ENCODE results near the gene RANBP17.

RANBP17 gene

DNA sequence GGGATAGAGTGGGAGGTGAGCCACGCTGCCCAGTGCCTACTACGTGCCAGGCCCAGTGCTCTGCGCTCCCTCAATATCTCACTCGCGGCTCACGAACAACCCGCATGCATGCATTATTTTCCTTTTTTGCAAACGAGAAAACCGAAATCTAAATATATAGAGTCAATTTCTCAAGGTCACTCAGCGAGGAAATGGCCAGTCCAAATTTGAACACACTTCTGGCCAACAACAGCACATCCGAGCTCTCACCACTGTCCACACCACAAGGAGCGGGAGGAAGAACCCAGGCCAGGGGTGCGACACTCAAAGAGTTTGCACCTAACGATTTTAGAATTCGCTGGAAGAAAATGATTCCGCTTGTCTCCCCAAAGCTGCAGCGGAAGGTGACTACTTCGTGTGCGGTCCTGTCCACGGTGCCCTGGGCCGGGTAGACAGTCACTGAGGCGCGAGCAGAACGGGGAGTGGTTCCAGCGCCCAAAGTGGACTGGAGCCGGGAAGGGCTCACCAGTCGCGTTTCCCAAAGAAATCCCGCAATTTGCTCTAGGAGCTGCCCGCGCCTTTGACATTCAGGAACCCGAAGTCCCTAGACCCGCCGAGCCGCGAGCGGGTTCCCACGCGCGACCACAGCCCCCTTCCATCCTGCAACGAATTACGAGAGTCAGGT, 446.1 kb downstream of the RANBP17 start:
- no peak for DNase-seq

DNA sequence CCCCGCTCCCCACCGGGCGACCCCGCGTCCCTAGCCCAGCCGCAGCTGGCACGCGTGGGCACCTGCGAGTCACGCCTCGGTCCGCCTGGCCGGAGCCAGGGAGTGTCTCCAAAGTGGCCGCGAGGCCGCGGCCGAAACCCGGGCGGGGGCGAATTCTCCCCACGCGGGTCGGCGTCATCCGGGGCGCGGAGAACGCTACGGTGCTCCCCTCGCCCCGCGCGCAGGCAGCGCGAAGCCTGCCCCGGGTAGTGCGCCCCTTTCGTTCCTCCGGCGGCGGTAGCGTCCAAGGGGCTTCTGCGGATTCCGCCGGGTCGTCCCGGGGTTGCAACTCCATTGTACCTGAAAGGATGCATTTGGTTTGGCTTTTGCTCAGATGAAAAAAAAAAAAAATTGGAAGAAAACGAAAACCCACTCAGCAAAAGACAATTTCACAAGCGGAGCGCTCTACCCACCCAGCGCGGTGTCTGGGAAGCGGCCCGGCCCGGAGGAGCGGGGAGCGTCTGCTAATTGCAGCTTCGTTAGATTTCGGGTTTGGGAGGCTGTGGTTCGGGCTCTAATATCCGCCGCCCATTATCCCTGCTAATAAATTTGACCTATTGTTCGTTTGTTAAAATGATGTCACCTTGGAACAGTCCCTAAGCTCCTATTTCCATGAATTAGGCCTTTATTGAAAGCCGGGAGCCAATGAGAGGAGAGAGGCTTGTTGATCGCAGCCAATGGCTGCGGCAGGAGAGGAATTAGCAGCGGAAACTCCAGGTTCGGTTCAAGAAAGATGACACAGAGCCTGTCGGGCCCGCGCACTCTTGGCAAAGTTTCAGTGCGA, 446.8 kb downstream of the RANBP17 start, which contains the start of gene TLX3:
TLX3 (plus strand) TSS at position 796 of the 823 bp plus-strand sequence. CDS start 118 bp downstream, outside the sequence.
- DNase-seq, result no peak

DNA sequence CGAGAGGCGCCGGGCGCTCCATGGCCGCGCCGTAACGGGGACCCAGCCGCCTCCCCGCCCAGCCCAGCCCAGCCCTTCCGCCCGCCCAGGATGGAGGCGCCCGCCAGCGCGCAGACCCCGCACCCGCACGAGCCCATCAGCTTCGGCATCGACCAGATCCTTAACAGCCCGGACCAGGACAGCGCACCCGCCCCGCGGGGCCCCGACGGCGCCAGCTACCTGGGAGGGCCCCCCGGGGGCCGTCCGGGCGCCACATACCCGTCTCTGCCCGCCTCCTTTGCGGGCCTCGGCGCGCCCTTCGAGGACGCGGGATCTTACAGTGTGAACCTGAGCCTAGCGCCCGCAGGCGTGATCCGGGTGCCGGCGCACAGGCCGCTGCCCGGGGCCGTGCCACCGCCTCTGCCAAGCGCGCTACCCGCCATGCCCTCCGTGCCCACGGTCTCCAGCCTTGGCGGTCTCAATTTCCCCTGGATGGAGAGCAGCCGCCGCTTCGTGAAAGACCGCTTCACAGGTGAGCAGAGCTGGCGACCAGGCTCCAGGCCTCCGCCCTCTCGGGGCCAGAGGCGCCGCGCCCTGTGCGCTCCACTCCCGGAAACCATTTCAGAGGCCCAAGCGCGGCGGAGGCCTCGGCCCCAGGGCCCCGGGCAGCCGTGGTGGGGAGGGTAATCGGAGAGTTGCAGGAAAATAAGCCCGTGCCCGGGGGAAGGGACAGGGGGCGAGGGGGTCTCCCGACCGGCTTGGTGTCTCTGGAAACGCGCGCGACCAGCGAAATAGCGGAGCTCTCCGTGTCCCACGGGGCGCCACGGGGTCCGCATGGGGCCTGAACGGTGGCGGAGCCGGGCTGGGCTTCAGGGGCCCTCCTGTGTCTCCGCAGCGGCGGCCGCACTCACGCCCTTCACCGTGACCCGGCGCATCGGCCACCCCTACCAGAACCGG, 447.7 kb downstream of the RANBP17 start:
- no peak for DNase-seq

DNA sequence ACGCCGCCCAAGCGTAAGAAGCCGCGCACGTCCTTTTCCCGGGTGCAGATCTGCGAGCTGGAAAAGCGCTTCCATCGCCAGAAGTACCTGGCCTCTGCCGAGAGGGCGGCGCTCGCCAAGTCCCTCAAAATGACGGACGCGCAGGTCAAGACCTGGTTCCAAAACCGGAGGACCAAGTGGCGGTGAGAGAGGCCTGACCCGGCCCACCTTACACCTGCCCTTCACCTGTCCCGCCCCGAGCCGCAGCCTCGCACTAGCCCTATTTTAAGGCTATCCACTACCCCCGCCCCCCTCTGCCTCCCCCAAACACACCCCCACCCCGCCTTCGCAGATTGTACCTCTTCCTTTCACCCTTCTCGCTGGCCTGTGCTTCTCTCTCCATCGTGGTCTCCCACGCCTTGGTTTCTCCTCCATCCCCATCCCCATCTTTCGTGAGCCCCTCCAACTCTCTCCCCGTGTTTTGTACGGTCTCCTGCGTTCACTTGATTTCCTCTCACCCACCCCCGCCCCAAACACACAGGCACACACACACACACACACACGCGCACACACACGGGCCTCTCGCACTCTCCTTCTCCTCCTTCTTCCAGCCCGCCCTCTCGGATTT, 448.5 kb downstream of the RANBP17 start:
- no peak for DNase-seq

DNA sequence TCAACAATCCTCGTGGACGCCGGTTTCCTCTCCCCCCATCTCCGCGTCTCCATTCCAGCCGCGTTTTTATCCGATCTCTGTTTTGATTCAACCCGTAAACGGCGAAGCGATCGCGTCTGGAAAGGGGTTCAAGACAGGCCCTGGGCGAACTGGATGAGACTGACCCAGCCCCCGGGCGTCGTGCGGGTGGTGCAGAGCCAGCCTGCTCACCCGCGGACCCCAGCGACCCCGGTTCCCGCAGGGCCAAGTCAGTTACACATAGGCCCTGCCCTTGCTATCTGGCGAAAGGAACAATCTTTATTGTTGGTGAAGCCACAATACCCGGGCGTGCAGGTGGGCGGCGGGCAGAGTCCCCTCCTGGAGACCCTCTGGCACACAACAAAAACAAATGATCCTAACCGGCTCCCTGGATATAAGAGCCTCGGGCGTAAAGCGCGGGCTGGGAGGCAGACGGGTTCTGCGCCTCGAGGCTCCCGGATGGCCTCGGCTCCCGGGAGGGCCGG, 449.1 kb downstream of the RANBP17 start:
- DNase-seq, result no peak

DNA sequence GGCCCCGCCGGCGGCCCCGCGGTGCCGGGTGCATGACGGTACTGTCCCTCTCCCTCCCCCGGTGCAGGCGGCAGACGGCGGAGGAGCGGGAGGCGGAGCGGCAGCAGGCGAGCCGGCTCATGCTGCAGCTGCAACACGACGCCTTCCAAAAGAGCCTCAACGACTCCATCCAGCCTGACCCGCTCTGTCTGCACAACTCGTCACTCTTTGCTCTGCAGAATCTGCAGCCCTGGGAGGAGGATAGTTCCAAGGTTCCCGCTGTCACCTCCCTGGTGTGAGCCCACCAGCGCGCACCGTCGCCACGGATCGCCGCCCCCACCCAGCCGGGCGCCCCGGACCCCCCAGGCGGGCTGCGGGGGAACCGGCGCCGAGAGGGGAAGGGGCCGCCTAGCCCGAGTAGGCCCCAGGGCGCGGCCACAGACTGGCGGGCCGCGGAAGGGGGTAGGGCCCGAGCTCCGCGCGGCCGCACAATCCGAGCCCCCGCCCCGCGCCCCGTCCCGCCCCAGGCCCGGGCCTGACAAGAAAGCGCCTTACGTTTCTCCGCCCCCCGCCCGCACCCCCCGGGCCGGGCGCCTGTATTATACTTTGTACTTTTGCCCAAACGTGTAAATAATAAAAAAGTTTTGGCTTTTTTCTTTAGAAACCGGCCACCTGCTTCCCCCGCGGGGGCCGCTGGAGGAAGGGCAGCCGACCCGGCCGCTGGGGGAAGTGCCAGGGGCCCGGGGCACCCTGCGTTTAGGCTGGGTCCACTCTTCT, 449.7 kb downstream of the RANBP17 start:
- DNase-seq, result no peak

DNA sequence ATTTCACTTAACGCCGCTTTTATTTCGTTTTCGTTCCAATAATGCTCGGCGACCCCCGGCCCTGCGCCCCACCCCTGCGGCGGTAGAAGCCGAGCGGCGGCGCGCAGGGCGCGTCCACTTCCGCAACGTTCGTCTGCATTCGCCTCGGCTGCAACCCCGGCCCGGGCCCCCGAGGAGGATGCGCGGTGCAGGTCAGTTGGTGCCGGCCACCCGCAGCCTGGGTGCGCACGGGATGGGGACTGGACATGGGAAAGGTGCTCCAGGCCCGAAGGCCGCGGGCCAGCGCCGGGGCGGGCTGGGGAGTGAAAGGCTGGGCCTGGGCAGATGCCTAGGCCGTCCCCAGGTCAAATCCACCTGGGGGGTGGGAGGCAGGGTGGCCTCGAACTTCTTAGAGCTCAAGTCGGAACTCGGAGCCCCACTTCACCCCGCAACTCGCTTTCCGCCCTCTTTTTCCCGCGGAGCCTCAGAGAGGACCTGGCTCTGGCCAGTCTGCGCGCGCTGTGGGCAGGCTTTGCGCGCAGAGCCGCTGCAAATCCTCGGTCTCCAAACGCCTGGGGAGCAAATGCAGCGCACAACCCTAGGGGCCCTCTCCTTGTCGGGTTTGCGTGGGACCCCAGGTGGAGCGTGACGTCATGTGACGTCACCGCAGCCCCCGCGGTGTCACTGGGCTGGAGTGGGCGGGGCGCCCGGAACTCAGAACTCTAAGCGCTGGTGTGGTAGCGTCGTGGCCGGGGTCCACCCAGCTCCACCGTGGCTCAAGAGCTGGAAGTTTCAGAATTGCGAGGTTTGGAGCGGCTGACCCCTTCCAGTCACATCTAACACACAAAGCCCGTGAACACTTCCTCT, 450.5 kb downstream of the RANBP17 start:
- DNase-seq, result no peak

DNA sequence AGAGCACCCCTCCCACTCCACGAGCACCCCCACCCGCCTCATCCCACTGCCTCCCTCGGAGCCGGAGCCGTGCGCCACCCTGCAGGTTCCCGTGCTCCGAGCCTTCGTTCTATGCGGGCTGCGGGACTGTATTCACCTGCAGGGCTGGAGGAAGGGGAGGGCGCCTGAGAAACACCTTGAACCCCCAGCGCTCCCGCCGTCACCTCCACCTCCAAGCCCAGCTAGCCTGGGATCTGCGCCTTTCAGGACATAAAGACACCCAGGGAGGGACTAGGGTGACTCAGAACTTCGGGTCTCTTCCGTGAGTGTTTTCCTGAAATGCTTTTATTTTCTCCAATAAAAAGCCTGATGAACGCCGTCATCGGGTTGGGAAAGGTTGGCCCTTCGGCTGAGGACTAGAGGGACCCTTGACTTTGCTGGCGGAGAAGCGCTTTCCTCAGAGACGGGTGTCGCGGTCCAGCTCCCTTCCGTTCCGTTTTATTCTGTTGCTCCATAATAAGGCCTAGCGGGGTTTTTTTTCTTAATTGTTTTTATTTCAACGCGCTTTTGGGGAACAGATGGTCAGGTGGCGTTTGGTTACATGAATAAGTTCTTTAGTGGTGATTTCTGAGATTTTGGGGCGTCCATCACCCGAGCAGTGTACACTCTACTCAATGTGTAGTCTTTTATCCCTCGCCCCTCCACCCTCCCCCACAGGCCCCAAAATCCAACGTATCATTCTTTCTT, 451.8 kb downstream of the RANBP17 start:
- DNase-seq, result no peak

DNA sequence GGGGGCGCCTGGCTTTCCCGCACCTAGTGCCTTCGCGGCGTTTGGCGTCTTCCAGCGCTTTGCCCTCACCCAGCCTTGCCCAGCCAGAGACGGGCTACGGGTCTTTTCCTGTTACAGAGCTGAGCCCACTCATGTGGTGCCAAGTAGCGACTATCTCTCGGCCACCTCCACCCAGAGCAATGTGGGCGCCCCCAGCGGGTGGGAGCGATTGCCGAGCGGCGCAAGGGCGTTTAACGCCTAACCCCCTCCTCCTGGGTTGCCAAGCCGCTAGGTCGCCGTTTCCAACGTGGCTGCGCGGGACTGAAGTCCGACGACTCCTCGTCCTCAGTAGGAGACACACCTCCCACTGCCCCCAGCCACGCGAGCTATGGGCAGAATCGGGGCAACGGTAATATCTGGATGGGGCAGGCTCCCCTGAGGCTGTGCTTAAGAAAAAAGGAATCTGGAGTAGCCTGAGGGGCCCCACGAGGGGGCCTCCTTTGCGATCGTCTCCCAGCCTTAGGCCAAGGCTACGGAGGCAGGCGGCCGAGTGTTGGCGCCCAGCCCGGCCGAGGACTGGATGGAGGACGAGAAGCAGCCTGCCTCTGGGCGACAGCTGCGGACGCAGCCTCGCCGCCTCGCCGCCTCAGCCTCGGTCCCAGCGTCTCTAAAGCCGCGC, 453.0 kb downstream of the RANBP17 start:
- DNase-seq, result no peak

DNA sequence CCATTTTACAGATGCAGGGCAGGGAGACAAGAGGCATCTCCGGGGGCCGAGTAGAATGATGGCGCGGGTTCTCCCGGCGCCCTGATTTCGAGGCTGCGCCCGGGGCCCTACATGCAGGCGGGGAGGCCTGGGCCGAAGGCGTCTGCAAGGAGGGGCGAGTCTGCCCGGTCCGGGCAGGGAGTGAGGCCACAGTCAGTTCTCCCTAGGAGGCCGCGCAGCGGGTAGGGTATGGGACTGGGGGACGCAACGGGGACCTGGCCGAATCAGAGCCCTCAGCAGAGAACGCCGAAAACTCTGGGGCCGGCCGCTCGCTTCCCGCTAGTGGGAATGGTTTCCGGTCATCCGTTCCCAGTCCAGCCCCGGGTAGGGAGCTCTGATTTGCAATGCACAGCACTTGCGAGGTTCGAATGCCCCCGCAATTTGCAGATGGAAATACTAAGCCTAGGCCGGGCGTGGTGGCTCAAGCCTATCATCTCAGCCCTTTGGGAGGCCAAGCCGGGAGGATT, 453.6 kb downstream of the RANBP17 start:
- no peak for DNase-seq

DNA sequence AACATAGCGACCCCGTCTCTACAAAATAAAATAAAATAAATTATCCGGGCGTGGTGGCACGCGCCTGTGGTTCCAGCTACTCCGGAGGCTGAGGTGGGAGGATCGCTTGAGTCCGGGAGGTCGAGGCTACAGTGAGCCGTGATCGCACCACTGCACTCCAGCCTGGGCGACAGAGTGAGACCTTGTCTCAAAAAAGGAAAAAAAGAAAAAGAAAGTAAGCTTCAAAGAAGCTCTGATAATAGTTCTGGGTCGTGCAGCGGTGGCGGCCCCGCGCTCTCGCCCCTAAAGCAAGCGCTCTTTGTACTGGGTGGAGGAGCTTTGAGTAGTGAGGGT, 454.1 kb downstream of the RANBP17 start:
- DNase-seq, result no peak

DNA sequence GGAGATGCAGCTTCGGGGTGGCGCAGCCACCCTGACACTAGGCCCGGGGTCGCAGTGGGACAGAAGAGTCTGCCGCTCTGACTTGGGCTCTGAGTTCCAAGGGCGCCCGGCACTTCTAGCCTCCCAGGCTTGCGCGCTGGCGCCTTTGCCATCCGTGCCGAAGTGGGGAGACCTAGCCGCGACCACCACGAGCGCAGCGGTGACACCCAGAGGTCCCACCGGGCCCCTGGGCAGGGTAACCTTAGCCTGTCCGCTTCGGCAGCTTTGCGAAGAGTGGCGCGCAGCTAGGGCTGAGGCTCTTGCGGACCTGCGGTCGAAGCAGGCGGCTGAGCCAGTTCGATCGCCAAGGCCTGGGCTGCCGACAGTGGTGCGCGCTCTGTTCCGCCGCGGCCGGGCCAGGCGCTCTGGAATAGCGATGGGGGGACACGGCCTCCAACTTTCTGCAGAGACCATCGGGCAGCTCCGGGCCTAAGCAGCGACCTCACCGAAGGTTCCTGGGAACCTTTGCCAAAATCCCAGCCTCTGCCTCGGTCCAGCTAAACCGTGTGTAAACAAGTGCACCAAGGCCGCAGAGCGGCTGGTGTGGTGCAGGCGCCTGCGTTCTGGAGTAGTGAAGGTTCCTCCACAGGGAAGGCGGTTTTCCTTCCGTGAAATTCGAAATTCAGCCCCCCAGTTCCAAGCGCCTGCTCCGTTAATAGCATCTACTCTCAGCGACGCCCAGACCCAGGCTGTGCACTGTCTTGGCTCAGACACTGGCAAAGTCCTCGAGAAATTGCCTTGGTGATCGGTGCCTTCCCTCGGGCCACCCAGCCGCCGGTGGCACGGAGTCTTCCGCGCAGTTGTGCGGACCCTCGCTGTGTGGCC, 454.7 kb downstream of the RANBP17 start:
- DNase-seq, result no peak

DNA sequence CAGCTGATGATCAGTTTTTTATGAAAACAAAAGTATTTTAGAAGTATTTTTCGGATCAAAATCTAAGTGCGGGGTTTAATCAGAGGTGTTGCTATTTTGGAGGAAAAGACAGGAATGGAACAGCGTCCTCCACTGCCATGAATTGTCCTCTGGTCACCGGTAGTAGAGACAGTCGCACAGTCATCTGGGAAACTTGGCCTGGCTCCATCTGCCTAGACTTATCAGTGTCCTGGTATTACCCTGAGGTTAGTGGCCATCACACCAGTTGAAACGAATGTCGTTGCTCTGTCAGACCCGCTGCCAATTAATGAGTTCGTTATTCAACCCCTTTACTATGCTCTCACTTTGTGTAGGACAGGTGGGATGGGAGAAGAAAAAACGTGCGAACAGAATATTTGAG, 455.4 kb downstream of the RANBP17 start:
- no peak for DNase-seq

DNA sequence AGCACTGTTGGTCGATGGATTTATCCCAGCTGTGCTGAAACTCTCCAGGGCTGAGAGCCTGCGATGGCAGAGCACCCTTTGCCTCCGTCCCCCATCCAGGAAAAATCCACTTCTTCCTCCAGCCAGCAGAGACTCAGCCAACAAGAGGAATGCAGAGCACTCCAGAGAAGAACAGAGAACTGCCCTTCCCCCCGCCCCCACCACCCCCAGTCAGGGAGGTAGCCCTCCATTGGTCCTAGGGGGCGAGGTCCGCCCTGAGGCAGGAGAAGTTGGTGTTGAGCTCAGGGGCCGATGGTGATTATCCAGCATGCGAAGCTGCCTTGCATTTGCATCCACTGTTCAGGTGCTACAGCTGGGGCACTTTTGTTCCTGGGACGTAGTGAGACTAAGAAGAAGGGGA, 456.2 kb downstream of the RANBP17 start:
- no peak for DNase-seq

DNA sequence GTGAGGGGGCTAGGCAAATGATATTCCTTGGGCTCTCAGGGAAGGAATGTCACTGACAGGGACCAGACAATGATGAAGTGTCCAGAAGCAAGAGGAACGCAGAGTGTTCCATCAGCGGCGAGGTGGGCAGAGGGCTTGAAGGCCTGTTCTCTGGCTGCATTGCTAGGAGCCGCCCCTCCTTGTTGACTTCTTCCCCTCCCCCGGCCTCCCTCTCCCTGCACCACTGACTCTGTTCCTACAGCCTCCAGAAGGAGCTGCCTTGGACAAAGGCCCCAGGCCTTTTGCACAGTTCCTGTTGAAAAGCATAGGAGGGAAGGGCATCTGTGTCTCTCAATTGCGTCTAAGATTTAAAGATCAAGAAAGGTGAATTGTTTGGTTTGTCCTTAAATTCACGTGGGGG, 459.6 kb downstream of the RANBP17 start:
- no peak for DNase-seq

DNA sequence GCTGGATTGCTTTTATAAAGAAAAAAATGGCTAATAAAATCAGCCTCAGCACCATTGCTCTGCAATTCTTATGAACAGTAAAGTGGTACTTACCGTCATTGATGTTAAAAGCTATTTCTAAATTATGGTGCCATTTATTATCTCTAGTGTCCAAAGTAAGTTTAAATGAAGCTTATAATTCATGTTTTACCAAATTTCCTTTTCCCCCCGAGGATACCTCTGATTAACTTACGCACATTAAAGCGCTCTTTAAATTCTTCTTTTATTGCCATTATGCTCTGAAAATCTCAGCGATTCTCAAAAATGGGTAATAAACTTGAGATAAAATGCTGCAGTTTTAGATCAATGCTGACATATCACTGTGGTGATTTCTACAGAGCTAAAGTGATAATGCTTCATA, 460.7 kb downstream of the RANBP17 start:
- DNase-seq, result no peak

DNA sequence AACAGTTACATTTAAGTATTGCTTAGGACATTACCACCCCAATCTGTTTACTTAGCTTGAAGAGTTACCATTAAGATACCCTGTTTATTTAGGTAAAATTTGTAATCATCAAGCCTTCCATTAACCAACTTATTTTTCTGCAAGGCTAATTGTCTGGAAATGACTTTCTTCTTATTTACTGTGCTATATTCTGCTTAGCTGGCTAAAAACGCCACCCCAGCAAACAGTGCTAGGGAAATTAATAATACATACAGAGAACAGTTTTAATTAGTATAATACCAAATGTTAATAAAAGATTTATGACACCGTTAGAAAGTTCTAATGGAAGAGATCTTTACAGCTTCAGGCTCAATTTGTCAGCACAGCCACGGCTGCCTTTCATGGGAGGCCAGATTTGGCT, 461.2 kb downstream of the RANBP17 start:
- no peak for DNase-seq

DNA sequence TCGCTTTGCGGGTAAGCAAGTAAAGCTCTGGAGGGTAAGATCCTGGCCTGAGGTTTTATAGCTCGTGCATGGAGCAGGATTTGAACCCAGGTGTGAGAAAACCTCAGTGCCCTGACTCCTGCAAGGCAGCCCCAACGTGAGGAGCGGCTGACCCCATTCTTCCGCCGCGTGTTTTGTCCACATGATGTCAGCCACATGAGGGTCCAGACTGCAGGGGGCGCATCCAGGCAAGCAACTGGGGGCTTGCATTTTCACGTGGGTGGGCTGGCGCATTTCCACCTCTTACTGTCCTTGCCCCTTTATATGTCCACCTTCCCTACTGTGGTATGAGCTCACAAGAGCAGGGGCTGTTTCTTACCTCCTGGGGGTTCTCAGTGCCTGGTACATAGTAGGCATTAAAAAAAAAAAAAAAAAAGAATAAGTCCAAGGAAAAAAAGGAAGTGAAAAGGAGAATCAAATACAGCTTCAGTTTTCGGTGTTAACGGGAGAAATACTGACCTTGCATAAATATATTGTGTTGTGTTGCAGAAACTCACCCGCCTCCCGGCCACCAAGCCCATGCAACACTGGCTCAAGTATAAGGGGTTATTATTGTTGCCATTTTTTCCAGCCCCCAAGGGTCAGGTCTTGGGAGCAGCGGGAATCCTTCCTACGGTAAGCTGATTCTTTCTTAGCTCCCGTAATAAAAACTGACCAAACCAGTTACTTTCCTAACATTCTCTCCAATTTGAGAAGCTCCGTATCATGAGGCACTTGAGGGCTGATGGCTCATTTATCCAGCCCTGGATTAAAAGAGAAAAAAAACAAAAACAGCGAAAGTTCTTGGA, 462.2 kb downstream of the RANBP17 start:
- no peak for DNase-seq
